Measurements from ENCODE around the gene MDFI. TPM values are rescaled to one million over a fixed set of nuclear protein-coding genes. Genes with fewer than 3 reads are reported as not detected.

Gene MDFI
- polyA plus RNA-seq, 1 of the 3 experiments (the other 2 are of a cell fraction): 7.0 TPM

- Histone ChIP-seq H3K9me3 (no peaks in the 10 kb centered on the region), H3K4me1 (ENCODE audit: control insufficient read depth in 1 of 2, insufficient read depth in 2 of 2, low read depth in 1 of 2, low read length in 1 of 2) (peaks cover 0 to 12% of the 10 kb centered on the region in 2 experiments; a peak in 1 of 4 replicates), H3K79me2 (ENCODE audit: insufficient read depth) (no peaks in the 10 kb centered on the region), H3F3A (replicated peaks; ENCODE audit: insufficient read depth) (no peaks in the 10 kb centered on the region), H3K27ac (ENCODE audit: low read depth in 2 of 2, low read length in 1 of 2) (no peak overlapping the region), H3K27me3 (ENCODE audit: insufficient read depth) (no peaks in the 10 kb centered on the region), H3K9me2 (no peaks in the 10 kb centered on the region), H2AFZ (ENCODE audit: low read depth) (no peak overlapping the region), H3K4me3 (ENCODE audit: low read depth in 2 of 2, low read length in 1 of 2) (no peak overlapping the region), H3K36me3 (replicated peaks in 1 of 2; ENCODE audit: control insufficient read depth in 1 of 2, insufficient read depth in 2 of 2, low read length in 1 of 2) (peaks cover 0 to 4% of the 10 kb centered on the region in 2 experiments), H3K4me2 (no peak overlapping the region), H3K9ac (no peak overlapping the region), H4K20me1 (ENCODE audit: insufficient read depth) (no peaks in the 10 kb centered on the region)
- POLR2A ChIA-PET: no interaction called here
- no peak for TF ChIP-seq REST (IDR thresholded peaks at IDR 0.05; ENCODE audit: low read depth, low read length)
- TF ChIP-seq MXI1 (IDR thresholded peaks at IDR 0.05; ENCODE audit: low read depth, low read length): no peak
- no peak for TF ChIP-seq CTCF (IDR thresholded peaks at IDR 0.05)
- TF ChIP-seq CHD2 (IDR thresholded peaks at IDR 0.05; ENCODE audit: low read length, partially characterized antibody): no peak
- no peak for TF ChIP-seq ELF1 (IDR thresholded peaks at IDR 0.05)
- no peak for TF ChIP-seq FOXM1 (IDR thresholded peaks at IDR 0.05; ENCODE audit: low read depth)
- no peak for TF ChIP-seq NFIC (IDR thresholded peaks at IDR 0.05; ENCODE audit: borderline replicate concordance)
- TF ChIP-seq RFX5 (IDR thresholded peaks at IDR 0.05; ENCODE audit: low read length): no peak
- no peak for TF ChIP-seq YY1 (IDR thresholded peaks at IDR 0.05; ENCODE audit: low read depth)
- TF ChIP-seq NRF1 (IDR thresholded peaks at IDR 0.05; ENCODE audit: low read depth, low read length): no peak
- TF ChIP-seq FOSL2 (IDR thresholded peaks at IDR 0.05; ENCODE audit: borderline replicate concordance, low read depth): no peak
- TF ChIP-seq TAF1 (IDR thresholded peaks at IDR 0.05; ENCODE audit: borderline replicate concordance, low read depth, low read length): no peak
- TF ChIP-seq EP300 (IDR thresholded peaks at IDR 0.05; ENCODE audit: borderline replicate concordance in 1 of 2, low read depth in 1 of 2, low read length in 1 of 2): no peak
- TF ChIP-seq TCF12 (IDR thresholded peaks at IDR 0.05): no peak
- TF ChIP-seq EZH2phosphoT487 (IDR thresholded peaks at IDR 0.05; ENCODE audit: borderline replicate concordance, low read depth): no peak
- no peak for TF ChIP-seq SIN3A (IDR thresholded peaks at IDR 0.05; ENCODE audit: borderline replicate concordance, low read depth, low read length)
- WGBS (ENCODE audit: low lambda C conversion rate): 92% methylated on average over 11 of the region's 19 CpGs
- CTCF ChIA-PET: interaction anchor here (2.8 to 20.7 kb wide), 4 partner anchors 10 to 227 kb away, joined by 9 to 504 read pairs (median 80); no protein-coding TSS in a partner anchor
- DNase-seq: no peak
Measured at GRCh38 chr6:41597246-41598000, 40.8 kb upstream of the MDFI start.

All from SK-N-SH (cell line).